HG02973 (cell line): ENCODE data around the gene STX19.
A peak's percentile ranks its signal among the peaks of the same experiment; 100 is the strongest.

Experiments used
- ATAC-seq: cut with Tn5 transposase; IDR thresholded peaks from one replicate; pipeline ENCODE4 v1.9.1; 2021; ENCODE audit warnings: moderate library complexity; ENCODE audit not compliant: unreplicated experiment

STX19 gene

GRCh38 chr3:94036909-94037507 lies 8.6 kb upstream of the STX19 start:
- ATAC-seq: peak; percentile 84

GRCh38 chr3:94026623-94027022 lies 1.8 kb downstream of the STX19 start:
- ATAC-seq: no peak

- no peak for ATAC-seq
These were observed 4.0 kb downstream of the STX19 start for GRCh38 chr3:94024385-94024784.

- ATAC-seq: no peak
These were observed 8.1 kb downstream of the STX19 start for GRCh38 chr3:94020293-94020692.

GRCh38 chr3:94019659-94020058 lies 8.7 kb downstream of the STX19 start:
- no peak for ATAC-seq

- ATAC-seq: no peak
These were observed 13.4 kb downstream of the STX19 start for GRCh38 chr3:94015025-94015424.

GRCh38 chr3:94012185-94012584 lies 16.2 kb downstream of the STX19 start:
- no peak for ATAC-seq

GRCh38 chr3:94011233-94011711 lies 17.1 kb downstream of the STX19 start:
- no peak for ATAC-seq

GRCh38 chr3:94009608-94010007 lies 18.8 kb downstream of the STX19 start:
- ATAC-seq: no peak

GRCh38 chr3:94008253-94008652 lies 20.1 kb downstream of the STX19 start:
- ATAC-seq: no peak

GRCh38 chr3:94004301-94004910 lies 24.0 kb downstream of the STX19 start:
- ATAC-seq: peak; percentile 87

GRCh38 chr3:94001827-94002495 lies 26.4 kb downstream of the STX19 start:
- ATAC-seq: no peak

- no peak for ATAC-seq
These were observed 27.2 kb downstream of the STX19 start for GRCh38 chr3:94001191-94001590.

- ATAC-seq: no peak
These were observed 34.3 kb downstream of the STX19 start for GRCh38 chr3:93994056-93994455.

- ATAC-seq: no peak
These were observed 36.2 kb downstream of the STX19 start for GRCh38 chr3:93992207-93992606.

- no peak for ATAC-seq
These were observed 36.8 kb downstream of the STX19 start for GRCh38 chr3:93991631-93992030.

- no peak for ATAC-seq
These were observed 39.2 kb downstream of the STX19 start for GRCh38 chr3:93989241-93989640.

- no peak for ATAC-seq
These were observed 39.6 kb downstream of the STX19 start for GRCh38 chr3:93988764-93989163.

- no peak for ATAC-seq
These were observed 40.1 kb downstream of the STX19 start for GRCh38 chr3:93988283-93988682.

GRCh38 chr3:93984618-93985017 lies 43.8 kb downstream of the STX19 start:
- ATAC-seq: no peak

- no peak for ATAC-seq
These were observed 45.0 kb downstream of the STX19 start for GRCh38 chr3:93983408-93983807.

- ATAC-seq: no peak
These were observed 46.7 kb downstream of the STX19 start for GRCh38 chr3:93981649-93982048.
